HepG2 (cell line): ENCODE data around the gene SPARC. TPM values are rescaled to one million over a fixed set of nuclear protein-coding genes. Genes with fewer than 3 reads are reported as not detected.

Experiments used
- ATAC-seq: fragments of 200-7000 bp; cut with Tn5 transposase; 3 replicates; pipeline ENCODE4 v1.9.1; 2020; ENCODE audit warnings: mild to moderate bottlenecking, moderate library complexity
- BruUV-seq: library from RNA; stranded (reverse); fragments of 400-500 nt; replicated peaks from 2 replicates; lab custom pipeline; 2021; lab: Mats Ljungman, UMichigan
- CTCF ChIA-PET: fragments of 300-600 bp; formaldehyde crosslinking; extraction: SDS; loops from one replicate; lab custom pipeline; 2021; ENCODE audit warnings: low total read pairs, inconsistent platforms, low intra/inter-chr PET ratio; lab: Yijun Ruan, JAX
- POLR2A ChIA-PET: fragments of 350-600 bp; sonication (Branson Sonifier 250); formaldehyde crosslinking; loops from one replicate; lab custom pipeline; 2020; ENCODE audit warnings: antibody characterized with exemption, inconsistent platforms; lab: Yijun Ruan, JAX
- DNase-seq: peaks from one replicate; pipeline ENCODE4 v3.0.0-alpha.2; 2015; ENCODE audit warnings: low spot score
- FAIRE-seq: peaks from 3 replicates; lab custom pipeline; 2011; peaks lifted over from hg19 to GRCh38; lab: Jason Lieb, UNC
- H2AFZ ChIP-seq: one replicate; pipeline ENCODE4 v1.6.1; 2011; ENCODE audit warnings: low read length, inconsistent platforms
- H3K27ac ChIP-seq: fragments of 300-600 bp; 3 replicates; pipeline ENCODE4 v1.8.0; 2011; ENCODE audit warnings: mixed run types, mild to moderate bottlenecking, mixed read lengths, low read length, inconsistent platforms; ENCODE audit not compliant: insufficient read depth; ENCODE audit errors: extremely low read length
- H3K27me3 ChIP-seq, 2 experiments: fragments of 200-600 bp in 1 of 2; 2 replicates in 1 of 2; 3 replicates in 1 of 2; pipeline versions ENCODE4 v1.6.0 to v1.8.0; 2011; ENCODE audit warnings: low read length in 2 of 2, mild to moderate bottlenecking in 2 of 2, moderate library complexity in 2 of 2, inconsistent platforms in 1 of 2; ENCODE audit not compliant: insufficient read depth in 2 of 2, control insufficient read depth in 1 of 2
- H3K36me3 ChIP-seq, 2 experiments: fragments of 200-600 bp in 1 of 2; replicated peaks in 1 of 2; 2 replicates in 1 of 2; 3 replicates in 1 of 2; pipeline versions ENCODE4 v1.5.1 to v1.8.0; 2011; ENCODE audit warnings: low read length in 2 of 2, inconsistent platforms in 1 of 2; ENCODE audit not compliant: insufficient read depth in 2 of 2, control insufficient read depth in 1 of 2
- H3K4me1 ChIP-seq: 2 replicates; pipeline ENCODE4 v1.5.1; 2012; ENCODE audit warnings: low read length, inconsistent platforms; ENCODE audit not compliant: insufficient read depth
- H3K4me2 ChIP-seq: 2 replicates; pipeline ENCODE4 v1.6.0; 2011; ENCODE audit warnings: low read depth, low read length, inconsistent platforms
- H3K4me3 ChIP-seq, 3 experiments: fragments of 200-600 bp in 1 of 3; sonication (generic), shearing (Covaris generic) in 1 of 3; replicated peaks in 1 of 3; 2 replicates each; pipeline ENCODE4 v1.5.1; 2011 to 2016; ENCODE audit warnings: low read length in 3 of 3, inconsistent platforms in 2 of 3, low read depth in 2 of 3, mild to moderate bottlenecking in 2 of 3, control low read depth in 1 of 3, mixed read lengths in 1 of 3; ENCODE audit not compliant: insufficient read depth in 1 of 3
- H3K79me2 ChIP-seq: one replicate; pipeline ENCODE4 v1.6.1; 2011; ENCODE audit warnings: low read length, inconsistent platforms; ENCODE audit not compliant: insufficient read depth
- H3K9ac ChIP-seq: 2 replicates; pipeline ENCODE4 v1.6.0; 2011; ENCODE audit warnings: mild to moderate bottlenecking, low read depth, low read length, inconsistent platforms; ENCODE audit not compliant: insufficient read depth
- H3K9me3 ChIP-seq: 2 replicates; pipeline ENCODE4 v1.5.1; 2012; ENCODE audit warnings: mild to moderate bottlenecking, low read length
- H4K20me1 ChIP-seq: 2 replicates; pipeline ENCODE4 v1.6.0; 2011; ENCODE audit warnings: inconsistent platforms, mild to moderate bottlenecking, low read length, moderate library complexity; ENCODE audit not compliant: insufficient read depth
- ETV5 ChIP-seq: IDR thresholded peaks from 2 replicates; pipeline ENCODE4 v1.6.1; 2018; ENCODE audit warnings: missing biosample characterization, missing genetic modification reagents, inconsistent platforms, borderline replicate concordance
- HES4 ChIP-seq: sonication (generic); formaldehyde crosslinking; IDR thresholded peaks from 2 replicates; pipeline ENCODE4 v1.9.0; 2021; ENCODE audit warnings: mild to moderate bottlenecking, missing genetic modification reagents, borderline replicate concordance
- IKZF4 ChIP-seq: sonication (generic); formaldehyde crosslinking; IDR thresholded peaks from 2 replicates; pipeline ENCODE4 v1.5.1; 2020; ENCODE audit warnings: borderline replicate concordance, mild to moderate bottlenecking, low read depth, missing genetic modification reagents; ENCODE audit errors: not compliant biosample characterization
- MYC ChIP-seq: sonication (generic); formaldehyde crosslinking; IDR thresholded peaks from 2 replicates; pipeline ENCODE4 v1.9.0; 2021; ENCODE audit warnings: missing genetic modification reagents, borderline replicate concordance
- RFXANK ChIP-seq: IDR thresholded peaks from 2 replicates; pipeline ENCODE4 v1.6.1; 2016
- SALL1 ChIP-seq: sonication (generic); formaldehyde crosslinking; IDR thresholded peaks from 2 replicates; pipeline ENCODE4 v1.8.0; 2022; ENCODE audit warnings: mild to moderate bottlenecking, missing genetic modification reagents
- SP5 ChIP-seq: IDR thresholded peaks from 2 replicates; pipeline ENCODE4 v1.6.1; 2016; ENCODE audit warnings: low read depth, borderline replicate concordance
- SRSF4 ChIP-seq: fragments of 200-400 bp; formaldehyde crosslinking; IDR thresholded peaks from one replicate; pipeline ENCODE4 v1.6.1; 2018; ENCODE audit warnings: mild to moderate bottlenecking, low read depth, low read length, moderate library complexity; ENCODE audit not compliant: poor library complexity, severe bottlenecking
- THAP11 ChIP-seq: IDR thresholded peaks from 2 replicates; pipeline ENCODE4 v1.6.1; 2016; ENCODE audit warnings: missing biosample characterization, missing genetic modification reagents
- WIZ ChIP-seq: sonication (generic); formaldehyde crosslinking; IDR thresholded peaks from 2 replicates; pipeline ENCODE4 v1.5.1; 2020; ENCODE audit warnings: mild to moderate bottlenecking, missing genetic modification reagents
- ZBED4 ChIP-seq: sonication (generic); formaldehyde crosslinking; IDR thresholded peaks from 2 replicates; pipeline ENCODE4 v1.4.0; 2020; ENCODE audit warnings: missing genetic modification reagents, borderline replicate concordance
- ZKSCAN8 ChIP-seq: IDR thresholded peaks from 2 replicates; pipeline ENCODE4 v1.6.1; 2016; ENCODE audit warnings: borderline replicate concordance, missing genetic modification reagents, missing compliant biosample characterization
- ZNF160 ChIP-seq: sonication (generic); formaldehyde crosslinking; IDR thresholded peaks from 2 replicates; pipeline ENCODE4 v1.8.0; 2022; ENCODE audit warnings: mild to moderate bottlenecking, inconsistent platforms, missing genetic modification reagents
- ZNF570 ChIP-seq: sonication (generic); formaldehyde crosslinking; IDR thresholded peaks from 2 replicates; pipeline ENCODE4 v1.4.0; 2020; ENCODE audit warnings: mild to moderate bottlenecking, missing genetic modification reagents, borderline replicate concordance
- ZNF629 ChIP-seq: sonication (generic); formaldehyde crosslinking; conservative IDR thresholded peaks from 2 replicates; pipeline ENCODE4 v1.5.0; 2020; ENCODE audit warnings: missing genetic modification reagents
- ZNF850 ChIP-seq: sonication (generic); formaldehyde crosslinking; conservative IDR thresholded peaks from 2 replicates; pipeline ENCODE4 v1.9.0; 2021; ENCODE audit warnings: mild to moderate bottlenecking, missing genetic modification reagents
- ZSCAN31 ChIP-seq: sonication (generic); formaldehyde crosslinking; IDR thresholded peaks from 2 replicates; pipeline ENCODE4 v1.5.0; 2020; ENCODE audit warnings: low read depth, mild to moderate bottlenecking, missing genetic modification reagents
- WGBS: methylation state at CpG from one replicate; pipeline ENCODE4 v1.1.6; 2017; ENCODE audit warnings: low lambda C conversion rate; 5-methylcytosine and 5-hydroxymethylcytosine counted together
- in situ Hi-C: cut with HindIII; loops from 2 replicates; pipeline ENCODE4 v1.10.0; 2017; ENCODE audit warnings: low pct_unique_long_range_greater_than_20kb; ENCODE audit not compliant: extremely low pct_ligation_motif_present
- intact Hi-C: fragments of 100-400 bp; cut with micrococcal nuclease; formaldehyde crosslinking; loops from one replicate; pipeline ENCODE4 v1.10.0; 2022; ENCODE audit not compliant: unreplicated experiment
- polyA plus RNA-seq, 8 experiments: library from polyadenylated mRNA; depleted of rRNA in 3 of 8; stranded (reverse) in 7 of 8; unstranded in 1 of 8; fragments of >200 nt; fragmentation: Illumina TruSeq in 4 of 8; extraction: Trizol in 4 of 8; gene quantifications; 2 replicates each; pipeline versions ENCODE4 v1.2.1 to v1.2.3, GENCODE V29; 2011 to 2016; ENCODE audit warnings: low read depth in 4 of 8, missing spikeins in 1 of 8, mixed read lengths in 1 of 8; ENCODE audit not compliant: insufficient read depth in 1 of 8
- total RNA-seq, 5 experiments: library from RNA; depleted of rRNA; stranded (reverse); fragments of >200 nt; fragmentation: Illumina TruSeq; extraction: Trizol; gene quantifications; 2 replicates each; pipeline ENCODE4 v1.2.3, GENCODE V29; 2016; ENCODE audit warnings: low read depth in 1 of 5

SPARC gene
- total and polyA plus RNA-seq, 2 of the 13 experiments (the other 11 are each of a cell fraction or from before 2014, with no cell fraction given) = 76.7 to 192 TPM

DNA sequence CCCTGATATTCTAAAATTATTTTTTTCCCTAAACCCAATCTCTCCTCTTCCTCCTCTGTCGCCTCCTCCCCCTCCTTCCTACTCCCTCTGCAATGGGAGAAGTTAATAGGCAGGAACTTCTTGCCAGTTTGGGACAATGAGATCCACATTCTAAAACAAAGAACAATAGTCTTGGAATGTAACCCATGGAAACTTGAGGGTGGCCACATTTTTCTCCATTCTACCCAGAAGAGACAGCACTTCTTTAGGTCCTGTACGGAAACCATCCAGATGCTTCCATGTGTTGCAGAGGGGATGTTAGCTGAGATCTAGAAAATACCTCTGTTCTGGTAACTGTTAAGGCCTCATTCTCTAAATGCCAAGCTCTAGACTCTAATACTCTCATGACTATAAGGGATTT is 10.0 kb downstream of the SPARC start:
- no peaks in the 10 kb centered on the region; a peak in 1 of 5 replicates for H3K36me3 ChIP-seq
- ATAC-seq = no peak
- no peak overlapping the region for H3K27ac ChIP-seq

DNA sequence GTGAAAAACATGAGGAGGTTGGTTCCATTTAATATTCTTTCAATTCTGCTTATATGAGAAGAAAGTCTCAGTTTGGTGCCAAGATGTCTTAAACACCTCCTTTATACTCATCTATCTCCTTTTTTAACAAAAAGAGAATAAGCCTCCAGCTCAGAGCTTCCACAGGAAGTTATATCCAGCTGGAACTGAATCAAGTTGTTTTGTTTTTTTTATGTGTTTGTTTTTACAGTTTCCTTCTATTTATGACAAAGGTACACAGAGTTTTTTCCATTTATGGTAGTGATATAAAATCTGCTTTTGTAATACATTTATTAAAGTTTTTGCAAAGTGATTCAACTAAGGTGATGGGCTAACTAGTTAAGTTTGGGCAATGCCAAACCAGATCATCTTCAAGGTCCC is 10.4 kb downstream of the SPARC start:
- Histone ChIP-seq H3K4me1 (peaks cover 17% of the 10 kb centered on the region), H3K79me2 (no peaks in the 10 kb centered on the region), H3K27ac (no peak overlapping the region), H4K20me1 (no peaks in the 10 kb centered on the region), H3K36me3 (no peaks in the 10 kb centered on the region; a peak in 1 of 5 replicates), H2AFZ (no peak overlapping the region), H3K9me3 (no peaks in the 10 kb centered on the region), H3K9ac (no peak overlapping the region), H3K27me3 (no peaks in the 10 kb centered on the region), H3K4me3 (no peak overlapping the region), H3K4me2 (no peak overlapping the region)
- no TSS peak for BruUV-seq
- POLR2A ChIA-PET = no interaction called here
- intact Hi-C loops (no loop called here), in situ Hi-C loops (no loop called here)
- no peak for TF ChIP-seq SRSF4
- TF ChIP-seq THAP11 (CRISPR knock-in tag) = no peak
- no peak for TF ChIP-seq ZBED4
- TF ChIP-seq ZKSCAN8 (CRISPR knock-in tag) = no peak
- TF ChIP-seq HES4 (CRISPR knock-in tag) = no peak
- no peak for TF ChIP-seq ZSCAN31 (CRISPR knock-in tag)
- CTCF ChIA-PET = no interaction called here
- no peak for DNase-seq
- no peak for ATAC-seq
- FAIRE-seq = no peak

More for the DNA sequence above, 10.0 kb downstream of the SPARC start:
- DNase-seq = no peak
- H3K9me3 ChIP-seq = no peaks in the 10 kb centered on the region
- no peak overlapping the region for H3K4me2 ChIP-seq
- no TSS peak for BruUV-seq
- TF ChIP-seq ZNF850 (CRISPR knock-in tag) = no peak
- TF ChIP-seq WIZ (CRISPR knock-in tag) = no peak
- no peak for TF ChIP-seq ZNF570
- TF ChIP-seq IKZF4 (CRISPR knock-in tag) = no peak
- no peak for TF ChIP-seq ZNF629 (CRISPR knock-in tag)
- no peak for TF ChIP-seq RFXANK
- TF ChIP-seq ZNF160 (CRISPR knock-in tag) = no peak
- no peak for TF ChIP-seq SP5 (CRISPR knock-in tag)
- TF ChIP-seq SALL1 (CRISPR knock-in tag) = no peak
- no peak for TF ChIP-seq ETV5 (CRISPR knock-in tag)
- TF ChIP-seq MYC (CRISPR knock-in tag) = no peak
- in situ Hi-C loops = no loop called here
- no peaks in the 10 kb centered on the region for H3K27me3 ChIP-seq
- no peak for FAIRE-seq
- H3K4me3 ChIP-seq = no peak overlapping the region
- 67% methylated on average over 2 of the region's 2 CpGs for whole genome bisulfite sequencing
- peaks cover 13% of the 10 kb centered on the region for H3K4me1 ChIP-seq
- intact Hi-C loops = no loop called here
- H3K9ac ChIP-seq = no peak overlapping the region
- H4K20me1 ChIP-seq = no peaks in the 10 kb centered on the region
- no peak overlapping the region for H2AFZ ChIP-seq
- H3K79me2 ChIP-seq = no peaks in the 10 kb centered on the region
- ChIA-PET POLR2A (no interaction called here), CTCF (no interaction called here)
